Stimulated activated CD8-positive, alpha-beta memory T cell treated with anti-CD3 and anti-CD28 coated beads, Interleukin-2, amount 100 ng/mL, for 48 hours (primary cell): Measurements from ENCODE around the gene PCYOX1L.

ENCODE experiments used
- DNase-seq, 2 donors: peaks; one replicate each; pipeline ENCODE4 v3.0.0-alpha.2; 2020; ENCODE audit warnings: low read depth in 2 of 2

PCYOX1L gene, protein sequence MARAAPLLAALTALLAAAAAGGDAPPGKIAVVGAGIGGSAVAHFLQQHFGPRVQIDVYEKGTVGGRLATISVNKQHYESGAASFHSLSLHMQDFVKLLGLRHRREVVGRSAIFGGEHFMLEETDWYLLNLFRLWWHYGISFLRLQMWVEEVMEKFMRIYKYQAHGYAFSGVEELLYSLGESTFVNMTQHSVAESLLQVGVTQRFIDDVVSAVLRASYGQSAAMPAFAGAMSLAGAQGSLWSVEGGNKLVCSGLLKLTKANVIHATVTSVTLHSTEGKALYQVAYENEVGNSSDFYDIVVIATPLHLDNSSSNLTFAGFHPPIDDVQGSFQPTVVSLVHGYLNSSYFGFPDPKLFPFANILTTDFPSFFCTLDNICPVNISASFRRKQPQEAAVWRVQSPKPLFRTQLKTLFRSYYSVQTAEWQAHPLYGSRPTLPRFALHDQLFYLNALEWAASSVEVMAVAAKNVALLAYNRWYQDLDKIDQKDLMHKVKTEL

DNA sequence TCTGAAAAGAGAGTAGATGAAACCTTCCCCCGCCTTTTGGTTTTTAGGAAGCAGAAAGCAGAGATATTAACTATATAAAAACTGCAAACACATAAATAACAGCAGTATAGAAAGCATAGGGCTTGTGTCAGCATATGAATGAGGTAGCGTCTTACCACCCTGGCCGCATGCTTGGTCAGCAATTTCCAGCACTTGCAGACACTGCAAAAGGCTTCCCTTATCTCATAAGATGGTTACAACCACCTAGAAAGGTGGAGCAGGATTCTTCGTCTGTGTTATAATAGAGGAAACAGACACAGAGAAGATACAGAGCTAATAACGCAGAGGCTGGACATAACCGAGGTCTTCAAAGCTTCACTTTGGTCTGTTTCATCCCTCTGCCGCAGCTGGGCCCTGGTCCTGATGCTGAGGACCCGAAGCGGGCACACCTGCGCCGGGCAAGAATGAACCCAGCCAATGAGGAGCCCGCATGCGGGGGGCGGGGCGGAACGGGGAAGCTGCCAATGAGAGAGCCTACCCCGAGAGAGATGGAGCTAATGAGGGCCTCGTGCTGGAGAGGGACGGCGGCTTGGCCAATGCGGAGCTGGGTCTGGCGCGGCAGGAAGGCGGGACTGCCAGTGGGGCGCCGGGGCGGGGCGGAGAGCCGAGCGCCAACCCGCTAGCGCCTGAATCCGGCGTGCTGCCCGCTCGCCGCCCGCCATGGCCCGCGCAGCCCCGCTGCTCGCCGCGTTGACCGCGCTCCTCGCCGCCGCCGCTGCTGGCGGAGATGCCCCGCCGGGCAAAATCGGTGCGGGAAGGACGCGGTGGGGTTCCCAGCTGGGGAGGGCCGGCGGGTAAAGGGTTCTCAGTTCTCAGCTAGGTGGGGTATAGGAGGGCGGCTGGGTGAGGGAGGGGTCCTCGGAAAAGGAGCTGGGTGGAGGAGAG lies at the start of gene PCYOX1L:
TSS of gene PCYOX1L (plus strand) at position 677 of the 924 bp plus-strand sequence. CDS start at position 700, 23 bp downstream.
- DNase-seq, result peak; percentile 87 to 98

GRCh38 chr5:149309354-149309753 lies 48.5 kb upstream of the PCYOX1L start:
- no peak for DNase-seq

- no peak for DNase-seq
These were observed 47.4 kb upstream of the PCYOX1L start for GRCh38 chr5:149310488-149310887.

DNA sequence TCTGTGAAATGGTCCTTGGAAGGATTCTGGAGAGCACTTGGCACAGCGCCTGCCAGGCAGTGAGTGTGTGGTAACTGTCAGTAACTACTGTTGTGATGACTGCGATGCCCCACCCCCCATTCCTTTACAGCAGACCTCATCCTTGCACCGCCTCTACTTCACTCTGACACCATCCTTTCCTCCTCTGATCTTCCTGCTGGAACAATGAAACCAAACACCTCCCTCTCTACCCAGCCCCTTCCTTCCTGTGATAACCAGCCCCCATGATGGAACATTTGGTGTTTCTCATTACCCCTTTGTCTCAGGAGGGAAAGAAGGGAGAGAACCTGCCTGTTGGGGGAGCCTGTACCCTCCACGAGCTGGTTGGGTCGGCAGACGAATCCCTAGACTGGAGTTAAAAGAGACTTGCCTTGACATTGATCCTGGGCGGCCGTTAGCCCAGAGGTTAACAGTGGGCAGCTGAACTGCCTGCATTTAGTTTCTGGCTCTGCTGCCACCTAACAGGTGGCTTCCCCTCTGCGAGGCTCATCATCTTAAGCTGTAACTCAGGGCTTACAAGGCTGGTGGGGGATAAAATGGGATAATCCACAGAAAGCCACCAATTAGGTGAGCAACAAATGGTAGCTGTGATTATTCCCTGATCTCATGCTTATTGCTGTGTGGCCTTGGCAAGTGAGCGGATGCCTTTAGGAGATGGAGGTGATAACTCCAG lies 46.7 kb upstream of the PCYOX1L start:
- DNase-seq, result no peak

DNA sequence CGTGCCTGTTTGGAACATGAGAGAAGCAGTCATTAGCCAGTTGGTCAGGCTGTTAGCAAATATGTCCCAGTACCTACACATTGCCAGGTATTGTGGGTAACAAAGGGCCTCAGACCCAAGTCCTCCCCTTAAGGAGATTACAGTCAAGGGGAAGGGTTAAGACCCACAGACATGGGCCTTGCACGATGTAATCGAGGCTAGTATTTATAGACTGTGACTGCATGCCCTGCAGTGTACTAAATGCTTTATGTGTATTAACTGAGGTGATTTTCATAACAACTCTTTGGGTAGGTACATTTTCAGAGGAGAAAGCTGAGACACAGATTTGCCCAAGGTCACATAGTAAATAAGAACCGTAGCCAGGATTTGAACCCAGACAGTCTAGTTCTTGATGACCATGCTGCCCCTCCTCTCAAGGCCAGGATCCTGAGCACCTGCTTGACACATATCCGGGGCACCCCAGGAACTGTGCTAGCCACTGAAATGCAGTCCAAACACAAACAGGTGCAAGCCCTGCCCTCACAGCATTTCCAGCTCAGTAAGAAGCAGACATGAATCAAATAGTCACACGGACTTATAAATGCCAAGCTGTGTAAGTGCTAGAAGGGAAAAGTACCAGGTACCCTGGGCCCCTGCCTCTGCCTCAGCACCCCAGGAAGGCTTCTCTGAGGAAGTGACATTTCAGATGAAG lies 44.5 kb upstream of the PCYOX1L start:
- no peak for DNase-seq

DNA sequence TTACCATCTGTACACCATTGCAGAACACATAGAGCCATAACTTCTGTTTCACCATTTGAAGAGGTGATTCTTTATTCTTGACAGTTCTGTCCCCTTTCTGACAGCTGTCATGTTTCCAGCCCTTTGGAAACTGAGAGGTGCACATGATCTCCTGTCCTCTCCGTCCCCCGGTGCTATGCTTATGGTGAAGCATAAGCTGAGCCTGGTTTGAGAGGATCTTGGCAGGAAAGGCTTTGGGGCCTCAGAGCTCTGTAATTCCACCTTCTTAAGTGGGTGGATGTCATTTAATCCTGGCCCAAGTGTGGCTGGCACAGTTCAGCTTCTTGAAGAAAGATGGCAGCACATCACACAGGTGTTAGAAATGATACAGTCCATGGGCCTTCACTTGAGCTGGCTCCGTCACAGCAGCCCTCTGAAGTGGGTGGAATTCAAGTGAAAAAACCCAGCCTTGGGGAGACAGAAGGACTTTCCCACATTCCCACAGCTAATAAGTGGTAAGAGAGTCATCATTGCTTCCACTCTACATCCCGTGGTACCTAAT lies 43.2 kb upstream of the PCYOX1L start:
- DNase-seq, result no peak

- no peak for DNase-seq
These were observed 42.1 kb upstream of the PCYOX1L start for GRCh38 chr5:149315753-149316152.

DNA sequence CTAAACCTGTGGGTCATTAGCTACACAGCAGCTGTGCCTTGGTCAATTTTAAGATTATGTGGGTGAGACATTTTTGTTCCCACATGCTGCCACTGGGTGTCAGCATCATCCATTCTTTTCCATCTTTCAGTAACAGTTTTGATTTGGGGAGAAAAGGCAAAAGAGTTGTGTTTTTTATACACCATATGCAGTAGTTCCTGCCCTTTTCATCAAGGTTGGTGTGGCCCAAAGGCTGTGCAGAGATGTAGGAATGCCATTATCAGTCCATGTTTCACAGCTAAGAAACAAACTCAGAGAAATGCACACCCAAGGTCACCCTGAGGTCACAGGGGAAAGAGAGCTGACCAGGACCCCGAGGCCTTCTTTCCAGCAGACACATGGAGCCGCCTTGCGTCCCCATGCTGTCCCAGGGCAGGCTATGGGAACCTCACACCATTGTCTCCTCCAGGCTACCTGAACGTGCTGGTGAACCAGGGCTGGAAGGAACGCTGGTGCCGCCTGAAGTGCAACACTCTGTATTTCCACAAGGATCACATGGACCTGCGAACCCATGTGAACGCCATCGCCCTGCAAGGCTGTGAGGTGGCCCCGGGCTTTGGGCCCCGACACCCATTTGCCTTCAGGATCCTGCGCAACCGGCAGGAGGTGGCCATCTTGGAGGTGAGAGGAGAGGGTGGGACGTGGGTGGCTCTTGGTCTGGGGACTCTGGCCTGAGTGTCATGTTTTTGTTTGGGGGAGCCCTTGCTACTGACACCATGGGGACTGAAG lies 40.4 kb upstream of the PCYOX1L start:
- no peak for DNase-seq

- no peak for DNase-seq
These were observed 38.7 kb upstream of the PCYOX1L start for GRCh38 chr5:149319174-149319573.

DNA sequence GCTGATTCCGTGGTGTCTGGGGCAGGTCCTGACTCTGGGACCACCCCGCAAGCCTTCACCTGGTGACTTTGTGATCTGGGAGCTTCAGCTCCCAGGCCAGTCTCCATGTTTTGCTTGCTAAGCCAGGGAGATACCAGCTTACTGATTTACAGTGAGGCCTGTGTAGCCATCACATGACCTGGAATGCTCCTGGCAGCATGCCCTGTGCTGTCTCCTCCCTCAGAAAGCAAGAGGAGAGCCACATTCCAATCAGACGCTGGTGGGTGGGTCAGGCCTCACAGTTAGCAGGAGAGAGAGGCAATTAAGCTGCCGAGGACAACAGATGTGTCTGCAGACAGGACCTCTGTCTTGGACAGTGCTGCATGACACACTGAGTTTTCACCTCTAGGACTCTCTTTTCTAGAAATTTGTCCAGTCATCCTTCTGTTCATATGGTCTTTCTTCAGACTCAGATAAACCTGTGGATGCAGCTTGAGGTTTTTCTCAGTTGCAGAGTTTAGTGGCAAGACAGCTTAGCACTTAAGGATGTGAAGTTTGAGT lies 37.0 kb upstream of the PCYOX1L start:
- DNase-seq, result no peak

- DNase-seq, result no peak
These were observed 35.3 kb upstream of the PCYOX1L start for GRCh38 chr5:149322518-149322917.

- DNase-seq, result no peak
These were observed 34.6 kb upstream of the PCYOX1L start for GRCh38 chr5:149323210-149323609.

DNA sequence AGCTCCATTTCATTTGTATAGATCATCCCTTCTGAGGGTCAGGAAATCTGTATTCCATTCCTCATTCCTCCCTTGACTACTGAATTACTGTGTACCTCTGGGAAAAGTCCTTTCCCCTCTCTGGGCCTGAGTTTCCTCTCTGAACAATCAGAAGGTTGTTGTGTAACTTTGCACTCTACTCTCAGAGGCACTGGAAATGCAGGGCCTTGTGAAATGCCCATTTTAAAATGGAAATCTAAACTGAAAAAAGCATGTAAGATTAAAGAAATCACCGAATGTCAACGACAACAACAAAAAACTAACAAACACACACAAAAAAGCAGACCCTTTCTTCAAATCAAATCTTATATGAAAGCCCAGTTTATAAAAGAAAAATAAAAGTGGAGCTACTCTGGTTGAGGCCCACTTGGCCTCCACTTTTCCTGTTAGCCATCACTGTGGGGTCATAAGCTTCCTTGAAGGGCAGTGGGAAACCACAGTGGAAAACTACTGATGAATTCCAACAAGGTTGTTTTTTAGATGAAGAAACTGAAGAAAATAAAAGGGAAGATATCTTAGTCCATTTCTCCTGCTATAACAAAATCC lies 34.1 kb upstream of the PCYOX1L start:
- DNase-seq, result no peak

GRCh38 chr5:149324641-149325040 lies 33.2 kb upstream of the PCYOX1L start:
- no peak for DNase-seq

GRCh38 chr5:149325166-149325735 lies 32.6 kb upstream of the PCYOX1L start:
- no peak for DNase-seq

- DNase-seq, result no peak
These were observed 32.0 kb upstream of the PCYOX1L start for GRCh38 chr5:149325894-149326293.

GRCh38 chr5:149326611-149327010 lies 31.2 kb upstream of the PCYOX1L start:
- no peak for DNase-seq

GRCh38 chr5:149328177-149328576 lies 29.7 kb upstream of the PCYOX1L start:
- DNase-seq, result no peak
